ENCODE results near the gene ARRDC2. TPM values are rescaled to one million over a fixed set of nuclear protein-coding genes. Genes with fewer than 3 reads are reported as not detected.

The ARRDC2 gene
- total RNA-seq, 1 experiment from 2014 or later, result 27.7 TPM

DNA sequence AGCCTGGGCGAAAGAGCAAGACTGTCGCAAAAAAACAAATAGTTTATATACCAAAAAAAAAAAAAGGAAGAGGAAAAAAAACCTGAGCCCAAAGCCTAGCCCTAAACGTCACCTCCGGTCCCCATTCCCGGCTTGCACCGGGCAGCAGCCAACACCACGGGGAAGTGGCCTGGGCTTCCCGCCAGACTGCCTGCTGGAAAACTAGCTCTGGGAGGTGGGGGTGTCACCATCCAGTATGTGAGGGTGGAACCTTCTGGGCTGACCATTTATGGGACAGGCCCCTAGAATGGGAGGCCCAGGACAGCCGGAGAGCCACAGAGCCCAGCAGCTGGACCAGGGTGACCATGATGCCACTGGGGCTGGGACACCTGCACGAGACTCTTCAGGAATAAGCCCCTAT is 41.4 kb downstream of the ARRDC2 start:
- no peaks in the 10 kb centered on the region for H3K9me3 ChIP-seq (ENCODE audit: low read length)
- ATAC-seq (no peak), DNase-seq (no peak)
- no peaks in the 10 kb centered on the region for H3K79me2 ChIP-seq (ENCODE audit: low read length)
- H3K9me2 ChIP-seq (replicated peaks; ENCODE audit: low read length), result no peaks in the 10 kb centered on the region
- no peak overlapping the region for H3K4me3 ChIP-seq (ENCODE audit: low read length)
- no peaks in the 10 kb centered on the region for H4K20me1 ChIP-seq (ENCODE audit: low read length)
- no peaks in the 10 kb centered on the region for H3K27me3 ChIP-seq (ENCODE audit: low read length)
- no peak overlapping the region for H3K4me2 ChIP-seq (ENCODE audit: low read length)
- ChIA-PET POLR2A (ENCODE audit: unreplicated experiment) (interaction anchor here (0.6 kb wide), 1 partner anchor 159 kb away, joined by 27 read pairs; no protein-coding TSS in a partner anchor), CTCF (no interaction called here)
- intact Hi-C loops (cut with micrococcal nuclease), result no loop called here
- TF ChIP-seq, protein P1, sequence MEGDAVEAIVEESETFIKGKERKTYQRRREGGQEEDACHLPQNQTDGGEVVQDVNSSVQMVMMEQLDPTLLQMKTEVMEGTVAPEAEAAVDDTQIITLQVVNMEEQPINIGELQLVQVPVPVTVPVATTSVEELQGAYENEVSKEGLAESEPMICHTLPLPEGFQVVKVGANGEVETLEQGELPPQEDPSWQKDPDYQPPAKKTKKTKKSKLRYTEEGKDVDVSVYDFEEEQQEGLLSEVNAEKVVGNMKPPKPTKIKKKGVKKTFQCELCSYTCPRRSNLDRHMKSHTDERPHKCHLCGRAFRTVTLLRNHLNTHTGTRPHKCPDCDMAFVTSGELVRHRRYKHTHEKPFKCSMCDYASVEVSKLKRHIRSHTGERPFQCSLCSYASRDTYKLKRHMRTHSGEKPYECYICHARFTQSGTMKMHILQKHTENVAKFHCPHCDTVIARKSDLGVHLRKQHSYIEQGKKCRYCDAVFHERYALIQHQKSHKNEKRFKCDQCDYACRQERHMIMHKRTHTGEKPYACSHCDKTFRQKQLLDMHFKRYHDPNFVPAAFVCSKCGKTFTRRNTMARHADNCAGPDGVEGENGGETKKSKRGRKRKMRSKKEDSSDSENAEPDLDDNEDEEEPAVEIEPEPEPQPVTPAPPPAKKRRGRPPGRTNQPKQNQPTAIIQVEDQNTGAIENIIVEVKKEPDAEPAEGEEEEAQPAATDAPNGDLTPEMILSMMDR (conservative IDR thresholded peaks at IDR 0.05; ENCODE audit: low read depth, low read length), result no peak
- TF ChIP-seq EZH2 (IDR thresholded peaks at IDR 0.05; ENCODE audit: low read length, unreplicated experiment) (no peak), EZH2phosphoT487 (IDR thresholded peaks at IDR 0.05; ENCODE audit: borderline replicate concordance, low read length) (no peak)
- no peak overlapping the region for H3K9ac ChIP-seq (ENCODE audit: low read length)
- no peak overlapping the region for H3K27ac ChIP-seq (ENCODE audit: low read length)
- H3K4me1 ChIP-seq (ENCODE audit: insufficient read depth, low read length), result peaks cover 31% of the 10 kb centered on the region
- no peaks in the 10 kb centered on the region for H3K36me3 ChIP-seq (ENCODE audit: low read depth, low read length)
- no peak overlapping the region for H2AFZ ChIP-seq (ENCODE audit: low read length)
- H3F3A ChIP-seq (ENCODE audit: low read length, unreplicated experiment), result no peaks in the 10 kb centered on the region
- no TSS peak for BruUV-seq (replicated peaks)

DNA sequence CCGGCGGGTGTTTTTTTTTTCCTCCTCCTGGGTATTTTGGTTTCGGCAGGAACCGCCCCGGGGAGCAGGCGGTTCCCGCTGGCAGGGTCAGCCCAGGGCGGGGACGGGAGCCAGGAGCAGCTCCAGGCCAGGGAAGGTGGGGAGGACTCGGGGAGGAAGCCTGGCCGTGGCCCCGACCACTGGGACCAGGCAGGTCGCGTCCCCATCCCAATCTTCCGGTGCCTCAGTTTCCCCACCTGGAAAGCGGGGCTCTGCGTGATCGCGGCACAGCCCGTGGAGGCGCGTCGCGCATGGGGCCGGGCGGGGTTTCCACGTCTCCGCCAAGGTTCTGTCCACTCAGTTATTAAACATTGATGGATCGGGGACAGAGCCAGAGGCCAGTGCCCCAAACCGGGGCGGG is 43.9 kb downstream of the ARRDC2 start:
- Histone ChIP-seq H3K27ac (ENCODE audit: low read length) (no peak overlapping the region), H2AFZ (ENCODE audit: low read length) (0 out of 2 replicates have a peak overlapping the region, but pooled peaks have one; percentile 42)

More for the DNA sequence above, 43.9 kb downstream of the ARRDC2 start:
- no TSS peak for BruUV-seq (replicated peaks)
- TF ChIP-seq, protein P1 (conservative IDR thresholded peaks at IDR 0.05; ENCODE audit: low read depth, low read length), result no peak
- TF ChIP-seq EZH2phosphoT487 (IDR thresholded peaks at IDR 0.05; ENCODE audit: borderline replicate concordance, low read length) (no peak), EZH2 (IDR thresholded peaks at IDR 0.05; ENCODE audit: low read length, unreplicated experiment) (no peak)
- H4K20me1 ChIP-seq (ENCODE audit: low read length), result no peaks in the 10 kb centered on the region
- intact Hi-C loops (cut with micrococcal nuclease), result no loop called here
- H3K4me1 ChIP-seq (ENCODE audit: insufficient read depth, low read length), result peaks cover 9% of the 10 kb centered on the region
- no peaks in the 10 kb centered on the region for H3F3A ChIP-seq (ENCODE audit: low read length, unreplicated experiment)
- ChIA-PET POLR2A (ENCODE audit: unreplicated experiment) (interaction anchor here (0.7 kb wide), 1 partner anchor 36 kb away, joined by 3 read pairs; no protein-coding TSS in a partner anchor), CTCF (interaction anchor here (0.7 kb wide), 1 partner anchor 22 kb away, joined by 3 read pairs; no protein-coding TSS in a partner anchor)
- DNase-seq, result no peak
- H3K27me3 ChIP-seq (ENCODE audit: low read length), result no peaks in the 10 kb centered on the region
- H3K4me3 ChIP-seq (ENCODE audit: low read length), result peak overlapping the region; percentile 57
- peak overlapping the region; percentile 79 for H3K4me2 ChIP-seq (ENCODE audit: low read length)
- no peaks in the 10 kb centered on the region for H3K9me3 ChIP-seq (ENCODE audit: low read length)
- no peaks in the 10 kb centered on the region for H3K79me2 ChIP-seq (ENCODE audit: low read length)
- H3K36me3 ChIP-seq (ENCODE audit: low read depth, low read length), result no peaks in the 10 kb centered on the region
- H3K9me2 ChIP-seq (replicated peaks; ENCODE audit: low read length), result no peaks in the 10 kb centered on the region
- no peak overlapping the region for H3K9ac ChIP-seq (ENCODE audit: low read length)
- ATAC-seq, result peak; percentile 22; the same call in 1 of the 2 replicates

All from PC-3 (cell line).